Stimulated activated CD4-positive, alpha-beta T cell treated with anti-CD3 and anti-CD28 coated beads, Interleukin-2, amount 100 ng/mL, for 4 hours (primary cell): ENCODE measurements around the gene CNKSR3.
"Not testable (repeated sequence)": the region's sequence is repeated elsewhere in the genome, so short reads cannot be mapped to it uniquely, and the experiment has no call there.

Experiments
- DNase-seq: peaks from one replicate; pipeline ENCODE4 v3.0.0-alpha.2; 2020; ENCODE audit warnings: low read depth

CNKSR3 gene

DNA sequence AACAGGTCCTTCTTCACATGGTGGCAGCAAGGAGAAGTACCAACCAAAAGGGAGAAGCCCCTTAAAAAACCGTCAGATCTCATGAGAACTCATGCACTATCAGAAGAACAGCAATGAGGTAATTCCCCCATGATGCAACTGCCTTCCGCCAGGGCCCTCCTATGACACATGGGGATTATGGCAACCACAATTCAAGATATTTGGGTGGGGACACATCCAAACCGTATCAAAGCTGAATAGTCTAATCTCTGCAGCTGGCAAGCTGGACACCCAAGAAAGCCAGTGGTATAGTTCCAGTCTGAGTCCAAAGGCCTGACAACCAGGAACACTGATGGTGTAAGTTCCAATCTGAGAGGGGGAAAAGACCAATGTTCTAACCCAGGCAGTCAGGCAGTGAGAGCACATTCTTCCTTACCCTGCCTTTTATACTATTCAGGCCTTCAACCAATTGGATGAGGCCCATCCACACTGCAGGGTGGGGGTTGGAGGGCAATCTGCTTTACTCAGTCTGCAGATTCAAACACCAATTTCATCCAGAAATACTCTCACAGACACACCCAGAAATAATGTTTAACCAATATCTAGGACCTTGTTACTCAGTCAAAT, 17.9 kb upstream of the CNKSR3 start:
- DNase-seq = no peak

DNA sequence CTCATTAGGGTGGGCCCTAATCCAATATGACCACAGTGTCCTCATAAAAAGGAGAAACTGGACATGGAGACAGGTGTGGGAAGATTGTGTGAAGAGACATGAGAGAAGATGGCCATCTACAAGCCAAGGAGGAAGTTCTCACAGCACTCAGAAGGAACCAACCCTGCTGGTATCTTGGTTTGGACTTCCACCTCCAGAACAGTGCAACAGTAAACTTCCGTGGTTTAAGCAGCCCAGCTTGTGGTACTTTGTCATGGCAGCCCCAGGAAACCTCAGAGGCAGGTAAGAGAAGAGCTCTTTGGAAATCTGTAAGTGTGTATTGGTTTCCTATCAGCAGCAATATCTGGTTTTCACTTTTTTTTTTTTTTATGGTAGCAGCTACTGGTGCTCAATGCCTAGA, 16.5 kb upstream of the CNKSR3 start:
- DNase-seq = no peak

DNA sequence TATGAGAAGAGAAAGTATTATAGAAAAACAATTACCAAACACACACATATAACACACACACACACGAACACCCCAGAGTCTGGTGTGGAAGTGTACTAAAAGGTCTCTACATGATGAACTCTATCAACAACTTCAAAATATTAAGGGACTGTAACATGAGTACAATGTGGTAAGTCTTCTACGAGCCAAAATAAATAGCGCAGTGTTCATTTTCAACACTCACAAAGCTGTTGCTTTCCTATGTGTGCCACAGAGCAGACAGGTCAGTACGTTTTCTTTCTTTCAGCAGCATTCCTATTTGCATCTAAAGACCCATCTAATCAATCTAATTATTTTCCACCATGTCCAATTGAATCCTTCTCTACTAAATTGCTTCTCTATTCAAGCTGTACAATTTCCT, 12.1 kb upstream of the CNKSR3 start:
- no peak for DNase-seq

DNA sequence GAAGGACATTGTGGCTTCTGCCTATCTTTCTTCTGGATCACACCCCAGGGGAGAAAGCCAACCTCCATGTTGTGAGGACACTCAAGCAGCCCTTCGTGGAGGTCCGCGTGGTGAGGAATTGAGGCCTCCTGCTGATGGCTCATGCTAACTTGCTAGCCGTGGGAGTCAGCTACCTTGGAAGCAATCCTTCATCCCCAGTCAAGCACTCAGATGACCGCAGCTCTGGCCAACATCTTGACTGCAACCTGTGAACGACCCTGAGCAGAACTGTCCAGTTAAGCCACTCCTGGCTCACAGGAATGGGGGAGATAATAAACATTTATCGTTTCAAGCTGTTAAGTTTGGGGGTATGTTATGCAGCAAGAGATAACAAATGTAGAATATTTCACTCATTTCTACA, 10.9 kb upstream of the CNKSR3 start:
- DNase-seq = no peak

DNA sequence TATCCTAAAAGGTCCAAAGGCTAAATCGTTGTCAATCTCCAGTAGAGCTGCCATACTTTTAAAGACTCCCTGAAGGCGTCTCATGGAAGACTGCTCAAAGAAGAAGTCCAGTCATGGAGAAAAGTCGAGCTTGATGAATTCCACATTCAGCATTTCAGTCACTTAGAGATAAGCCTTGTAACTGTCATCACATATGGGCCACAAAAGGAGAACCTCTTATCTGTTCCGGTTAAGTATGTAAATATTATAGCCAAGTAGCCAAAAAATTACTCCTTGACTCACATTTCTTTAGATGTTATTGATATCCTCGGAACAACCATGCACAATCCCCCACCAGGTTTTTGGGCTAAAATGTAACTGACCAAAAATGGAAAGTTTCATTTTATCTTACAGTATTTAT, 9.8 kb upstream of the CNKSR3 start:
- no peak for DNase-seq

- DNase-seq = no peak
Observed at GRCh38 chr6:154518396-154518795, 7.9 kb upstream of the CNKSR3 start.

DNA sequence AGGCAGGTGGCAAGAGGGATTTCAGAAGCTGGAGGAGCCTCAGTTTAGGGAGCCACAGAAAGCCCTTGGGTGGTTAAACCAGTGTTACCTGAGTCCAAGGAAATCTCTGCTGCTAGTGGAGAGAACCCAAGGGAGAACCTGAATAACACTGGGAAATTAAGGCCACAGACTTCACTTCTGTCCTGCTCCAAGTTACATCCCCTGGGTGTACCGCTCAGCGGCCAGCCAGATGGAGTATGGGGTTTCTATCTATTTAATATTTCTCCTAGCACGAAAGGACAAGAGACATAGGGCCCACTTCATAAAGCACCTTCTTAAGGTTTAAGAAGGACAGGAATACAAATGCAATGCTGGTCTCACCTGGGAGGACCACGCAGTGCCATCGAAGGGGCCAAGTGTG, 5.8 kb upstream of the CNKSR3 start:
- no peak for DNase-seq

GRCh38 chr6:154515826-154516225, 5.3 kb upstream of the CNKSR3 start:
- no peak for DNase-seq

- DNase-seq = not testable (repeated sequence)
Observed at GRCh38 chr6:154515076-154515475, 4.6 kb upstream of the CNKSR3 start.

DNA sequence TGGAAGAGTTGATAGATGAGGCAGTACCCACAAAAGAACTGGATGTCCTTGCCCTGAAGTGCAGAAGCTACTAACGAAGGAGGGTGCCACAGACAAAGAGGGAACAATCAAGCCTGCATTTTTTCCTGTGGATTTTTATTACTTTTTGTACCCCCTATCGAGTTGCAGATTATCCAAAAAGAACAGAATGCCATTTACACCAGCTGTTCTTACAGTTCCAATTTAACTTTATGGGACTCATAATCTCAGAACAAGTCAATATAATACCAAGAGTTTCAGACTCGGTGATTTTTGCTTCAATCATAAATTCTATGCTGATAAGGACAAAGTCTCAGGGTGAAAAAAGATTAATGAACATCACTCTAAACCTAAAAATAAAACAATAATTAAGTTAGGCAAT, 4.0 kb upstream of the CNKSR3 start:
- no peak for DNase-seq

GRCh38 chr6:154513601-154514320, 3.3 kb upstream of the CNKSR3 start:
- DNase-seq = no peak

DNA sequence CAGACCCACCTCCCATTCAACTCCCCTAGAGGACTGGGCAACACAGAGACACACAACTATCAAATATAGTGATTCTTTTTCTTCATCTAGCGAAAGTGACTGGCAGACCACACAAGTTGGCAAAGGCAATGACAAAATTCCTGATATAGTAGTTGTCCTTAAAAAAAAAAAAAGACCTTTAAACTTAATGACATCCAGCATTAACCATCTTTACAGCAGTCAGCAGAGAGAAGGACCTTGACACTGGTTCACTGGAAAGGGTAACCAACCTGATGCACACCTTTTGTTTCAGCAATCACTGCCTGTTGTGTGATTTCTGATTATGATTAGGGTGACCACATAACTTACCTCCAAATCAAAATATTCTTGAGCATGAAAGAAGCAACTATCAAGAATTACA, 1.7 kb upstream of the CNKSR3 start:
- DNase-seq = no peak

GRCh38 chr6:154511791-154512190, 1.3 kb upstream of the CNKSR3 start:
- DNase-seq = no peak

GRCh38 chr6:154509421-154510143, 903 bp downstream of the CNKSR3 start:
- DNase-seq = no peak

- no peak for DNase-seq
Observed at GRCh38 chr6:154508573-154509375, 1.7 kb downstream of the CNKSR3 start.

DNA sequence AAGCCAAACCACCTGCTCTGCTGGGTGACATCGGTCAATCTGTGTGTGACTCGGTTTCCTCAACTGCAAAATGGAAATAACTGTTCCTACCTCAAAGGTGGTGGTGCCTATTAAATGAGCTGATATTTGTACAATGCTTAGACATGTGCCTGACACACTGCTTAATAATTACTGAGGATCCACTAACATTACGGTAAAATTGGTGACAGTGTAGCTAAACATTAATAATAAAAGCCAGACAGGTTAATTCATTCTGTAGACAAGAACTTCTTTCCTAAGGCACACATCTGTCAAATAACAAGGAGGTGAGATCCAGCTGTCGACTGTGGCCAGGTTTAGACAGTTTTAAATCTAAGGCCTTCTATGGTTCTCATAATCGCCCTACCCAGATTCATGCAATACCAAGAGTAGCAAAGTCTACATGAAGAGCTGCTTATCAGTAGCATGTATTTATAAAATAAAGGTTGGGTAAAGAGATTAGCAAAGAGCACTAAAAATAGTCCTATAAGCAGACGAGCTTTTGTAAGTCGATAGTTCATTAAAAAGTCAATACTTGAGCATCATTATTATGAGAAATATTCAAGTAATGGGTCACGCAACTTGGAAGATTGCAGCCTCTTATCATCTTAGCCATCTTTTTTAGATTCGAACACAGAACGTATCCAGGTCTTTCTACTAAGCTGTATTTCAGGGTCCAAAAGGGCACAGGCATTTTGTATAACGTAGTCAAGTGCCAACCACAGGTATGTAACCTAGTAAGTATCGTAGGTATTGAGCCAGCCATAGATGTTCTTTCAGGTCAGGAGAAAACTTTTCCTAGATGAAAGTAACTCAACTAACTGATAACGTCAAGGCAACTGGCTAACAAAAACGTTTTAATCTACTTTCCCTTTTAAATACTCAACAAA, 3.2 kb downstream of the CNKSR3 start:
- no peak for DNase-seq

GRCh38 chr6:154506582-154506981, 3.9 kb downstream of the CNKSR3 start:
- DNase-seq = no peak

DNA sequence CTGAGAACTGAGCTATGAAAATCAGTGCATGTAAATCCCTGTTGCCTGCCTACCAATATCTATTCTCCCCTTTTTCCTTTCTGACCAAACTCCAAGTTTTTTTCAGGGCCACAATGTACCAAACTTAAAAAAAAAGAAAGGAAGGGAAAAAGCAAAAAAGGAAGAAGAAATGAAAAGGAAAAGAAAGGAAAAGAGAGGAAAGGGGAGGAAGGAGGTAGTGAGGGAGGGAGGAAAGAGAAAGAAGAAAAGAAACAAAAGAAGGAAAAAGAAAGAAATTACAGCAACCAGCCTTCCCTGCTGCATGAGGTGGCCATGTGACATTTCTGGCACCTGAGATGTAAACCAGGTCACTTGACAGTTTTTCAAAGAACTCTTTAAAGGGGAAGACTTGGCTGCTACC, 4.4 kb downstream of the CNKSR3 start:
- DNase-seq = no peak

GRCh38 chr6:154504865-154505449, 5.5 kb downstream of the CNKSR3 start:
- no peak for DNase-seq

DNA sequence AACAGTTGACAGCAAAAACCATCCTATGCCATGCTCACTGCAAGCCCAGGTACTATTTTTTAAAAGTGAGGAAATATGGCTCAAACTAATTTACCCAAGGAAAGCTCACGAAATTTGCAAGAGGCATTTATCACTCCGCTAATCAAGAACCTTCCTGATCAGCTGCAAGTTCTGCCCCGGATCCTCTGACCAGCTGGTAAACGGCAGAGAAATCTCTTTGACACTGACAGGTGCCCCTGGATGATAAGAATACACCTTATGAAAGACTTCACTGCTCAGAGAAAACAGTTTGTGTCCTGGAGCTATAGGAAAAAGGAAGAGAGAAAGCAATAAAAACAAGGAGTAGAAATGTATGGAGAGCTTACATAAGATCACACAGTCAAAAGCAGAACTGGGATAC, 6.4 kb downstream of the CNKSR3 start:
- no peak for DNase-seq

DNA sequence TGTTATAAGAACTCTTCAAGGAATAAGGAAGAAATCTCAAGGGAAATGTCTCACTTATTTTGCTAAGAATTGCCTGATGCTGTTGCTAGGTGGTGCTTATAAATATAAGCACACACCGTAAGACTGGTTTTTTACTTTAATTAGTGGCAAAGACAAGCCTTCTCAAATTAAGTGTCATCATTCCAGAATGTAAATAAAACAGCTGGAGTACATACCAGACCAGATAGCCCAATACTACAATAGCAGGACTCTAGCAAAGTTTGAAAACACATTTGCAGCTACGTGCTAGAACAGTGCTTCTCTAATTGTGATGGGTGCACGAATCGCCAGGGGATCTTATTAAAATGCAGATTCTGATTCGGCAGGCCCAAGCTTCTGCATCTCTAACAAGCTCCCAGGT, 6.8 kb downstream of the CNKSR3 start:
- no peak for DNase-seq
